WERI-Rb-1 (cell line): ENCODE results near the gene CCZ1.
"Not testable (repeated sequence)": the region's sequence is repeated elsewhere in the genome, so short reads cannot be mapped to it uniquely, and the experiment has no call there.

Experiments used
- DNase-seq: peaks from one replicate; pipeline ENCODE4 v3.0.0-alpha.2; 2020
- H3K27ac ChIP-seq: fragments of 250-450 bp; sonication (Bioruptor Pico); 2 replicates; pipeline ENCODE4 v1.5.1; 2020; ENCODE audit warnings: mild to moderate bottlenecking, moderate library complexity
- H3K27me3 ChIP-seq: fragments of 250-450 bp; sonication (Bioruptor Pico); 2 replicates; pipeline ENCODE4 v1.5.1; 2021; ENCODE audit warnings: mild to moderate bottlenecking, low read depth, moderate library complexity; ENCODE audit not compliant: insufficient read depth, severe bottlenecking
- H3K36me3 ChIP-seq: fragments of 250-450 bp; sonication (Bioruptor Pico); 2 replicates; pipeline ENCODE4 v1.5.1; 2020; ENCODE audit warnings: mild to moderate bottlenecking, moderate library complexity
- H3K4me3 ChIP-seq: 2 replicates; pipeline ENCODE4 v1.5.1; 2011; ENCODE audit warnings: low read depth, mild to moderate bottlenecking, control low read depth, low read length
- H3K9me3 ChIP-seq: fragments of 250-450 bp; sonication (Bioruptor Pico); 2 replicates; pipeline ENCODE4 v1.5.1; 2021; ENCODE audit warnings: mild to moderate bottlenecking, moderate library complexity; ENCODE audit not compliant: severe bottlenecking

Gene CCZ1

GRCh38 chr7:5963810-5964209, 65.3 kb downstream of the CCZ1 start:
- DNase-seq, H3K27me3 ChIP-seq, H3K36me3 ChIP-seq, H3K9me3 ChIP-seq, H3K27ac ChIP-seq, H3K4me3 ChIP-seq: not testable (repeated sequence)

DNA sequence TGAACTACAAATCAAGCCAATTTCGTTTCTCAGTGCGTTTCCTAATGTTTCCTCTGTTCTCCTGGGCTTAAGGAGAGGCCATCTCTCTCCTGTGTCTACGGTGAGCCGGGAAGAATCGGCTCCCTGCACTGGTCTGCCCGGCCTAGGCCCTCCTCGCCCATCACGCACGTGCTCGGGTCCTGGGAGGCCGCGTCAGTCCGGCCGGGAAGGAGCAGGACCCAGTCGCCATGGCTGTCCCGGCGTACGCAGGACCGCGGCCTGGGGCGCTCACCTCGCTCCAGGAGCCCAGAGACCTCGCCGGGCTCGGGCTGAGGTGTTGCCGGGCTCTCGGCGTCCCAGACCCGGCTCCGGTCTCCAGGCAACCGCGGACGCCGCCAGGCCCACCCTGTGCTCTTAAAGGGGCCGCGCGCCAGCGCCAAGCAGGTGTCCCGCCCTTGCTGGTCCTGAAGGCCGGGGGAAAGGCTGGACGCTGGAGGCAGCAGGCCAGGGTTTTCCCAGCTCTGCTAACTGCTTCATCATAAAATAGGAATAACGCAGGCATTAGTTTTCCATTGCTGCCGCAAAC, 71.9 kb downstream of the CCZ1 start, which contains the start of gene RSPH10B:
Gene RSPH10B (minus strand): TSS at position 343 of the 565 bp plus-strand sequence. CDS start 3,573 bp downstream, outside the sequence.
- H3K27me3 ChIP-seq, H3K4me3 ChIP-seq, DNase-seq: not testable (repeated sequence)

DNA sequence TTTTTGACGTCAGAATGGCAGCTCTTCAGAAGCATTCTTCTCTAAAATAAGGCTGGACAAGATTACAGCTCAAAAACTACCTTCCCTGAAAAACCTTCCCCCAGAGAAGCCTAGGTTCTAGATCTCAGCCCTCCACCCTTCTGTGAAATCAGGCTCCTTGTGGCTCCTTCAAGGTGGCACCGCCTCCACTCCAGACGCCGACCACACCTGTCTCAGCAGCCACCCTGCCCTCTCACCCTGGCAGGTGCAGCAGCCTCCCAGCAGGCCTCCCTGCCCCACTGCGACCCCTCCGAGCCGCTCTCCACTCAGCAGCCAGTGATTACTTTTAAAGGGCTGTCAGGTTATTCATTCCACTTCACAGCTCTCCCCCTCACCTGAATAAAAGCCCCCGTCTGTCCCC, 75.0 kb downstream of the CCZ1 start:
- H3K36me3 ChIP-seq, H3K4me3 ChIP-seq, H3K27me3 ChIP-seq, DNase-seq, H3K9me3 ChIP-seq, H3K27ac ChIP-seq: not testable (repeated sequence)

More for the DNA sequence above, 71.9 kb downstream of the CCZ1 start, which contains the start of gene RSPH10B:
- H3K36me3 ChIP-seq, H3K27ac ChIP-seq, H3K9me3 ChIP-seq: not testable (repeated sequence)
